LNCAP (cell line): Measurements from ENCODE around the gene WBP4.

ENCODE experiments used
- TF ChIP-seq, protein P1 (sequence below): fragments of 450-650 bp; IDR thresholded peaks from 2 replicates; pipeline ENCODE4 v1.5.1; 2017; ENCODE audit warnings: mild to moderate bottlenecking

Gene WBP4

DNA sequence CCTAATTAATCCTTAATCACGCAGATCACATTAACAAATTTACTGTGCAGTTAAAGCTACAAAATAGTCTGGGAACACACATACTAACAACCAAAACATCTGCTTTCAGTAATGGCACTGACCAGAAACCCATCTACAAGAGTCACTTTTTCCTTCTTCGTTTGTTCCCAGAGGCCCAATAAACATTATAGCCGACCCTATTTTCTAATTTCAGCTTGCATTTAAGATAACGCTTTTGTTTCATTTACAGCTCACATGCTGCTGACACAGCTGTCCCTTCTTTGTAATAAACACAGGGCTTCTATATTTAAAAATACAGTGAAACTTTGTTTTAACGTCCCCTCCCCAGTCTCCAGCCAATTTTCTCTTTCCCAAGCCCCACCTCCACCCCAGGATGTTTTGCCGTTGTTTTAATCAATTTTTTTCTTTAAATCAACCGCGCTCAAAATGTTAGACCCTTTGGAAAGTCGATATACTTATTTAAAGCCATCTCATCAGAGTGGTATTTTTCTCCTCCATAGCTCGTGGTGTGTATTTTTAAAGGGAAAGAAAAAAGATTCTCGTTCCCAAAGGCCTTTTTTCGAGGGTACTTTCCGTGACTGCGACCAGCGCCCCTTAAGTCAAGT, 1.7 kb upstream of the WBP4 start:
- TF ChIP-seq, protein P1, sequence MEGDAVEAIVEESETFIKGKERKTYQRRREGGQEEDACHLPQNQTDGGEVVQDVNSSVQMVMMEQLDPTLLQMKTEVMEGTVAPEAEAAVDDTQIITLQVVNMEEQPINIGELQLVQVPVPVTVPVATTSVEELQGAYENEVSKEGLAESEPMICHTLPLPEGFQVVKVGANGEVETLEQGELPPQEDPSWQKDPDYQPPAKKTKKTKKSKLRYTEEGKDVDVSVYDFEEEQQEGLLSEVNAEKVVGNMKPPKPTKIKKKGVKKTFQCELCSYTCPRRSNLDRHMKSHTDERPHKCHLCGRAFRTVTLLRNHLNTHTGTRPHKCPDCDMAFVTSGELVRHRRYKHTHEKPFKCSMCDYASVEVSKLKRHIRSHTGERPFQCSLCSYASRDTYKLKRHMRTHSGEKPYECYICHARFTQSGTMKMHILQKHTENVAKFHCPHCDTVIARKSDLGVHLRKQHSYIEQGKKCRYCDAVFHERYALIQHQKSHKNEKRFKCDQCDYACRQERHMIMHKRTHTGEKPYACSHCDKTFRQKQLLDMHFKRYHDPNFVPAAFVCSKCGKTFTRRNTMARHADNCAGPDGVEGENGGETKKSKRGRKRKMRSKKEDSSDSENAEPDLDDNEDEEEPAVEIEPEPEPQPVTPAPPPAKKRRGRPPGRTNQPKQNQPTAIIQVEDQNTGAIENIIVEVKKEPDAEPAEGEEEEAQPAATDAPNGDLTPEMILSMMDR: no peak

DNA sequence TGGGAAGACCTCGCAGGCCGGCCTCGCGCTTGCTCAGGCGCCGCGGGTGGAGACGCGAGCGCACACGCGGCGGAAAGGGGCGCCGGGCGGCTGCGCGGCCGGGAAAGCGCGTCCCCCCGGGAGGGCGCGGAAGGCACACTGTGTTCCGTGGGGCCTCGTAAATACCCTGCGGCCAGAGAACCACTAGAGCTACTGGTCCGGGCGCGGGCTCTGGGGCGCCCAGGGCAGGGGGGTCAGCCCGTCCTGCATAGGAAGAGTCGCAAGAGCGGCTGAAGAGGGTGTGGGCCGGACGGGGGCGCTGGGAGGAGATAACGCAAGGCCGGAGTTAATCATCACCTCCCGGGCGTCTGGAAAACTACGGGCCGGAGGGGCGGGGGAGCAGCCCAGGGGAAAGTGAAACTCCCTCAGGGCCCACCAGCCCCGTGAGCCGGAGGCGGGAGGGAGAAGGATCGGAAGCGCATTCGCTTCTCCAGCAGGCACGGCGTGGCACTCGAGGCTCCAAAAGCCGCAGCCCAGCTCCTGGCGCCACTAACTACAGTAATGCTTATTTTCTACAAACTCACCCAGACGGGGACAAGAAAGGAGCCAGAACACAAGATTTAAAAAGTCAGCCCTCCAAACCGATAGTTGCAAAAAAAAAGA, 1.1 kb upstream of the WBP4 start:
- TF ChIP-seq, protein P1: peak; percentile 46

DNA sequence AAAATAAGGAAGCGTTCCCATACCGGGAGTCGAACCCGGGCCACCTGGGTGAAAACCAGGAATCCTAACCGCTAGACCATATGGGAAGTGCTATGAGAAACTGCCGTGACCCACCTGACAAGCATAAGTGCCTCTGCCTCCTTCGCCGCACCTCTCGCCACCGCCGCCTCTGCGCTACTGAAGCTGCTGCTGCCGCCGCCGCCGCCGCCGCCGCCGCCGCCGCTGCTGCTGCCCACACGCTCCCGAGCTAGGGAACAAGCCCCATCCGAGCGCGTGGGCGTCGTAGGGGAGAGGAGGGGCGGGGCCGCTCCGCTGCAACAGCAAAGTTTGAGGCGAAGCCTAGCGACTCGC, 610 bp upstream of the WBP4 start:
- TF ChIP-seq, protein P1: no peak

DNA sequence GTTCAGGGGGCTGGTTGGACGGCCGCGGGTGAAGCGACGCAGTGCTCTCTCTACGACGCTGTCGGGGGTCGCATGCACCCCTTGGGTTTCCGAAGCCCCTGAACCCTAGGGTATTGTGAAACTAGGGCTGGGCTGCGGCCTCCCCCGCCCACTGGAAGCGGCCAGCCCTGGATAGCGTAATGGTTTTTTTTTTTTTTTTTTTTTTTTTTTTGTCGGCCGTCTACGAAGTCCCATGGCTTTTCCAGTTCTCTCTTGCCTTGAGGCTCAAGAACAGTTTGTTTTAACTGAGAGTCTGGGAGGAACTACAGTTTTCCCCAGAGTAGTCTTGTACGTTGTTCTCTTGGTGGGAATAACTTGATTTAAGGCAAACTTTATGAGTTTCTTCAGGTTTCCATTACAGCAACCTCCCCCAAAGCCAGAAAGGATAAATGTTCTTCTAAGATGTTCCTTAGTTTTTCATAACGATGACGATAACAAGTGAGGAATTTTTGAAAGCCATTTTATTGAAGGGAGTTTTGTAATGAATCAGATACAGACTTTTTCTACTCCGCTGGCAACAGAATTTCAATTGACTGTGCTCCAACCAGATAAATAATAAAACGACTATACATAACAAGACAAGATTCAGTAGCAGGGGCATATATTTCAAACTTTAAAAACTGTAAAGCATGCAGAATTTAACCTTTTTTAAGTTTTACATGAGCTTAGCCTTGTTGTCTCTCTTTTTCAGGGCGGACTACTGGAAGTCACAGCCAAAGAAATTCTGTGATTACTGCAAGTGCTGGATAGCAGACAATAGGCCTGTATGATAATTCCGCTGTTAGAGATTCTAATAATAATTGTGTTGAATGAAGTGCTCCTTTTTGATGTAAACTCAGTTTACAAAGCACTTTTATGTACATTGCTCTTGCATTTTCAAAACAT, 867 bp downstream of the WBP4 start:
- TF ChIP-seq, protein P1: no peak

DNA sequence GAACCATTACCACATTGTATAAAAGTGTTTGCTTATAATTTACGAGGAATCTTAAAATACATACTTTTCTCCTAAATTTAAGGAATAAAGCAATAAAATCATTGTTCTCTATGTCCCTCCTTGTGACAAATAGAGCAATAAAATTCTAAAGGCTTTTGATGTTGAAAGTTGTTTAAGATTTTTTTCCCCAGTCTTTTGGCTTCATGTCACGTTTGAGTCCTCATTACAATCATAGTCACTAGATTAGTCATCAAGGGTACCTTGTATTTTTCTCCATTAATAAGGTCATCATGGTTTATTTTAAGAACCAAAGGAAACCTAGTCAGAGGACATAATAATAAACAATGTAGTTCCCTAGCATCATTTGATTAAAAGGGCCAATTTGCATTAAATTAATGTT, 3.2 kb downstream of the WBP4 start:
- TF ChIP-seq, protein P1: no peak

DNA sequence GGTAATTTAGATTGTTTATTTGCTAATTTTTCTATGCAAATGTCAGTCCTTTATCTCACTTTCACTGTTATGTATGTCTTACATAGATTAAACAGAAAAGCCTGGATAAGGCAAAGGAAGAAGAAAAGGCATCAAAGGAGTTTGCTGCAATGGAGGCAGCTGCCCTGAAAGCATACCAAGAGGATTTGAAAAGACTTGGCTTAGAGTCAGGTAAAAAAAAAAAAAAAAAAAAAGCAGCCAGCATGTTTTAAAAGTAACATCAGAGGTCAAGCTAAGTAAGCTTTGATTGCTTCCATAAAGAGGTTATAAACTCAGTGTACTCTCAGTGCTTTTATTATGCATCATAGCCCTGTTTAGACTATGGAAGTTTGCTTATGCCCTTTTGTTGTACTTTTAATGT, 3.8 kb downstream of the WBP4 start:
- TF ChIP-seq, protein P1: no peak

DNA sequence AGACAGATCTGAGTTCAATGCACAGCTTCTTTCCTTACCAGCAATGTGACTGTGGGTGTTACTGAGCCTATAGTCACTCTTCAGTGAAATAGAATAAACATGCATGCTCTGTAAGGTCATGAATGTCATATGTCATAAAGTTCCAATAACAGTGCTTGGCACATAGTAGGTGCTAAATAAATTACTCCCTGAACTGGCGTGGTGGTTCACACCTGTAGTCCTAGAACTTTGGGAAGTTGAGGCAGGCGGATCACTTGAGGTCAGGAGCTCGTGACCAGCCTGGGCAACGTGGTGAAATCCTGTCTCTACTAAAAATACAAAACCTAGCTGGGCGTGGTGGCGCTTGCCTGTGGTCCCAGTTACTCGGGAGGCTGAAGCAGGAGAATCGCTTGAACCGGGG, 13.2 kb downstream of the WBP4 start:
- TF ChIP-seq, protein P1: no peak
